ENCODE measurements around the gene SHBG.

The SHBG gene

GRCh38 chr17:7650509-7651096 lies 20.7 kb downstream of the SHBG start, which contains the start of gene ATP1B2:
Gene ATP1B2, plus strand, starts transcription at chr17:7650926. Its CDS starts 593 bp downstream, at chr17:7651519.
- no peak for DNase-seq (ENCODE audit: low read depth)
- TF ChIP-seq CTCF (IDR thresholded peaks at IDR 0.05; ENCODE audit: control insufficient read depth, insufficient read depth, low read depth, low read length, missing control alignments), result no peak
- H3K4me3 ChIP-seq (ENCODE audit: control insufficient read depth, low read depth, low read length), result peak within 1 kb of the TSS; percentile 9

- no peak for DNase-seq (ENCODE audit: low read depth)
- no peak for TF ChIP-seq CTCF (IDR thresholded peaks at IDR 0.05; ENCODE audit: control insufficient read depth, insufficient read depth, low read depth, low read length, missing control alignments)
- peak overlapping the region; percentile 9 for H3K4me3 ChIP-seq (ENCODE audit: control insufficient read depth, low read depth, low read length)
These were observed 21.2 kb downstream of the SHBG start for GRCh38 chr17:7651097-7651664.

- H3K4me3 ChIP-seq (ENCODE audit: control insufficient read depth, low read depth, low read length), result no peak overlapping the region
- TF ChIP-seq CTCF (IDR thresholded peaks at IDR 0.05; ENCODE audit: control insufficient read depth, insufficient read depth, low read depth, low read length, missing control alignments), result no peak
- DNase-seq (ENCODE audit: low read depth), result no peak
These were observed 21.9 kb downstream of the SHBG start for GRCh38 chr17:7651665-7652387.

GRCh38 chr17:7652388-7653356 lies 22.7 kb downstream of the SHBG start:
- DNase-seq (ENCODE audit: low read depth), result no peak
- no peak for TF ChIP-seq CTCF (IDR thresholded peaks at IDR 0.05; ENCODE audit: control insufficient read depth, insufficient read depth, low read depth, low read length, missing control alignments)
- no peak overlapping the region for H3K4me3 ChIP-seq (ENCODE audit: control insufficient read depth, low read depth, low read length)

GRCh38 chr17:7654832-7655540 lies 25.1 kb downstream of the SHBG start:
- DNase-seq (ENCODE audit: low read depth), result no peak
- TF ChIP-seq CTCF (IDR thresholded peaks at IDR 0.05; ENCODE audit: control insufficient read depth, insufficient read depth, low read depth, low read length, missing control alignments), result no peak
- H3K4me3 ChIP-seq (ENCODE audit: control insufficient read depth, low read depth, low read length), result no peak overlapping the region

GRCh38 chr17:7655541-7655840 lies 25.6 kb downstream of the SHBG start:
- no peak overlapping the region for H3K4me3 ChIP-seq (ENCODE audit: control insufficient read depth, low read depth, low read length)
- DNase-seq (ENCODE audit: low read depth), result no peak
- no peak for TF ChIP-seq CTCF (IDR thresholded peaks at IDR 0.05; ENCODE audit: control insufficient read depth, insufficient read depth, low read depth, low read length, missing control alignments)
